Fibroblast of skin of back (primary cell): ENCODE results near the gene LRRC45.

Source experiments
- DNase-seq: peaks from one replicate; pipeline ENCODE4 v3.0.0-alpha.2; 2013

LRRC45 gene

GRCh38 chr17:82053556-82054263 is 30.6 kb downstream of the LRRC45 start:
- DNase-seq: no peak

DNA sequence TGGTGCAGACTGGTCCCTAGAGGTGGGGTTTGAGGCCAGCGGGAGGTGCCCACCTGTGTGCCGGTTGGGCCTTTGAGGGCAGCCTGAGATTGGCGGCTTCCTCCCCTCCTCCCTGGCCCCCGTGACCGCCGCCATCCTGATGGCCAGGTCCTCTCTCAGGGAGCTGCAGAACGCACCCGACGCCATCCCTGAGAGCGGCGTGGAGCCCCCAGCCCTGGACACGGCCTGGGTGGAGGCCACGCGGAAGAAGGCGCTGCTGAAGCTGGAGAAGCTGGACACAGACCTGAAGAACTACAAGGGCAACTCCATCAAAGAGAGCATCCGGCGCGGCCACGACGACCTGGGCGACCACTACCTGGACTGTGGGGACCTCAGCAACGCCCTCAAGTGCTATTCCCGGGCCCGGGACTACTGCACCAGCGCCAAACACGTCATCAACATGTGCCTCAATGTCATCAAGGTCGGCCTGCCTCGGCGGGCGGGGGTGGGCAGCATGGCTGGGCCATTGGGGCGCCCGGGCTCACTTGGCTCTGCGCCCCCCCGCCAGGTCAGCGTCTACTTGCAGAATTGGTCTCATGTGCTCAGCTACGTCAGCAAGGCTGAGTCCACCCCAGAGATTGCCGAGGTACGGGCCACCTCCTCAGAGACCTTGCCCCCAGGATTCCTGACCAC is 31.4 kb downstream of the LRRC45 start:
- DNase-seq: no peak

GRCh38 chr17:82055023-82055964 is 32.2 kb downstream of the LRRC45 start:
- DNase-seq: no peak

- DNase-seq: no peak
Observed at GRCh38 chr17:82055965-82056728, 33.0 kb downstream of the LRRC45 start.

DNA sequence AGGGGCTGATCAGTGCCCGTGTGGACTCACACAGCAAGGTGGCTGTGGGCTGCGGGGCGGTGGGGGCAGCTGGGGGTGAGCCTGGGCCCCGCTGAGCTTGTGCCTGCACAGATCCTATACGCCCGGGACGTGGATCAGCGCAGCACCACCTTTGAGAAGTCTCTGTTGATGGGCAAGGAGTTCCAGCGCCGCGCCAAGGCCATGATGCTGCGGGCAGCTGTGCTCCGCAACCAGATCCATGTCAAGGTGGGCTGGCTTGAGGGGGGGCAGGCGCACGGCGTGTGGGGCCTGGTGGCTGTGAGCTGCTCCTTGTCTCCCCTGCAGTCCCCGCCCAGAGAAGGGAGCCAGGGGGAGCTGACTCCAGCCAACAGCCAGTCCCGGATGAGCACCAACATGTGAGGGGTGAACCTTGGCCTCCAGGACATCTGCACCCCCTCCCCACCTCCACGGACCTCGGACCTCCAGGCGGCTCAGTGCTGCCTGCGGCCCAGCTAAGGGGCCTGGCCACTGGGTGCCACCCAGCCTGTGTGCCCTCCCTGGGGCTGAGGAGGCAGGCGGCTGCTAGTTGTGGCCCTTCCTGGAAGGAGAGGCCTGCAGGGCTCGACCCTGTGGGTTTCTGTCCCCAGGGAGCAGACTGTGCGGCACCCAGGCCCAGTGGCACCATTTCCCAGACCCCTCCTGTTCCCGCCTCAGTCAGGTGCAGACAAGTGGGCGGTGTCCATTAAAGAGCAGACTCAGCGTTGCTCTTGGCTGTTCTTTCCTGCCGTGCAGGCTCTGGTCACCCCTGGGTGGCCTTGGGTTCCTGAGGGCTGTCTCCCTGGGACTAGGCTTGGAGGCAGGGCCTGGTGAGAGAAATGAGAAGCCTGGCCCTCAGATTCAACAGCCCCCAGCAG is 33.9 kb downstream of the LRRC45 start:
- no peak for DNase-seq

DNA sequence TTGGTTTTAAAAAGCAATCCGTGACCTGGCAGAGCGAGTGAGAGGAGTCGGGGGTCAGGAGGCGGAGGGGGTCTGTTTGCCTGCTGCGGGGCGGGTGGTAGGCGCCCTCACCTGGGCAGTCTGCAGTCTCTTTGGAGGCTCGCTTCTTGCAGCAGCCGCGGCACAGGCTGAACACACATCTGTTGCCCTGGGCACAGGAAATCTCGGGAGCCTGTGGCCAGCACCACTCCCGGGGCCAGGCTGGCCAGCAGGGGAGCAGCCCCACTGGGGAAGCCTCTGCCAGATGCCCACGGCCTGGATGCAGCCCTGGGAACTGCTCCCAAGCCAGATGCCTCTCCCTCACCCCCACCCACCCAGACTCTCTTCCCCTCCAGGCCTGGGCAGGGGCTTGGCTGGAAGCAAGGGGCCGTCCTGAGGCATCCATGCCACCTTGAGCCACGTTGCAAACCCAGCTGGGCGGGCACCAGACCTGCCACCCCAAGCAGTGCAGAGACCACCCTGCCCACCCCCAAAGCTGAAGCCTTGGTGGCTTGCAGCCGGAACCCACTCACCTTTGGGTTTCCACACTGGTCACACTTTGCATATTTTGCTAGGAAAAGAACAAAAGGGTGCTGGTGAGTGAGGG is 35.2 kb downstream of the LRRC45 start:
- DNase-seq: no peak

- no peak for DNase-seq
Observed at GRCh38 chr17:82058855-82059249, 35.7 kb downstream of the LRRC45 start.

DNA sequence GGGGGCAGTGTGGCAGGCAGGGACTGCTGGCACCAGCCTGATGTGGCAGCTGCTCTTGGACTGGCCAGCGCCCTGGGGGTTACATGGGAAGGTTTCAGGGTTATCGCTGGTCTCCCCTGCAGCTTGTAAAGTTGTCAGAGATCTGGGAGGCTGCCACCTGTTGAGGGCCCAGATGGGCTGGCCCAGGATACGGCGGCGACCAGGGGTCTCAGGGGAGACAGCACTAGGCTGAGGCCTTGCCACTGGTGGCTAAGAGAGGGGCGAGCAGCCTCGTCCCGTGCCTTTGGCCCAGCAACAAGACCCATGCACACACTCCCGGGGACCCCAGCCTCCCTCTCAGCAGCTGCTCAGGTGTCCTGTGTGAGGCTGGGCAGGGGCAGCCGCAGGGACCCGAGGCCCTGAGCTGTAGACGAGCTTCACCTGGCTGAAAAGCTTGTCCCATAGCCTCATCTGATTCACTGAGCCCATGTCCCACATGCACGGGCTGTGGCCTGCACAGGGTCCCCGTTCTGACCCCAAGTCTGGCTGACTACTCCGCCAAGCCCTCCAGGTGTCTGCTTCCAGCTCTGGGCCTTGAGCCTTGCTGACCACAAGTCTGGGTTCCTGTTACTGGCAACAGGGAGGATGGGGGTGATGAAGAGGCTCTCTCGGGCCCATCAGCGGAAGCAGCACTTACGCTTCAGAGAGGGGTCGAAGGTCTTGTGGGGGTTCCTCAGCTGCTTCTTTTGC is 36.3 kb downstream of the LRRC45 start:
- no peak for DNase-seq

GRCh38 chr17:82060001-82060380 is 36.9 kb downstream of the LRRC45 start:
- DNase-seq: no peak

DNA sequence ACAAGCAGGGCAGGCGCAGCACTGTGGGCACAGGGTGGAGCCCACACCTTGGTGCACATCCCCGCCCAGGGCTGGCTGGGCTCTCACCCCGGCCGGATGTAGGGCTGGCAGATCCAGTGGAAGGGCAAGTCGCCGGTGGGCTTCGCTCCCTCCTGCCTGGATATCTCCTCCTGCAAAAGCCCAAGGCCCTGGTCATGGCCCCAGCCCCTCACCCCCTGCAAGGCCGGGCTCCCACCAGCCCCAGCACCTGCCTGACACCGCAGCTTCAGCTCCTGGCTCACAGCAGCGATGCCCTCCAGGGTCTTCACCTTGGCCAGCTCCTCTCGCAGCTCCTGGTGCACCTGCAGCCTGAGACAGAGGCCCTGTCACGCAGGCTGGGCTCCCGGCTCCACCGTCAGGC is 37.5 kb downstream of the LRRC45 start:
- DNase-seq: no peak

DNA sequence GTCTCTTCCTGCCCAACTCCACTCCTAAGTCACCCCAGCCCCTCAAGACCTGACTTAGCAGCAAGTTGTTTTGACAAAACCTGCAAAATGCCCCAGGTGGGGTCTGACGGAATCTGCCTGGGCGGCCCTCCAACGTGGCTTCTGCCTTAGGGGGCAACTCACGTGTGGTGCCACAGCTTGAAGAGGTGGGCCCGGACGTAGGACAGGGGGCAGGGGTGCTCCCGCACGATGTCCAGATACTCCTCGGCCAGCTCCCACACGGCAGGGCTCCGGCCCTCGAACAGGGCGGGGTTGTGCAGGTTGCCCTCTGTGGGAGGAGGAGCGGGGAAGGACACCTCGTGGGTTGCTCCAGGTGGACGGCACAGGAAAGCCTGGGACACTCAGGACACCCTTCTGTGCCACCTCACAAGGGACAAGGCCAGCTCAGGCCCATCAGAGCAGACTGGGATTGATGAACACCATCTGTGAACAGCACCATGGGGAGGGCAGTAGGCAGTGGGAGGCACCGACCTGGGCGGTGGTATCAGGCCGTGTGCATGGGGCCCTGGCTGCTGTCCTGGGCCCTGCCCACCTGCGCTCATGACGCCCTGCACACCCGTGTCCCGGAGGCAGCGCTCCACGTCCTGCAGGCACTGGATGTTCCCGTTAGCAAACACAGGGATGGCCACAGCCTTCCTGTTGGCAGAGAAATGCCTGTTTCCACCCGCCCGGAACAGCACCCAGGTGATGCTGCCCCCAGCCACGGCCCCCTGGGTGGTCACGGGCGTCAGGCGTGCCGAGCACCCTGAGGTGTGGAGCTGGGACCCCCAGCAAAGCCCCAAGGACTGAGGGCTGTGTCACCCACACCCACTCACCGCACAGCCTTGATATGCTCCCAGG is 38.2 kb downstream of the LRRC45 start:
- DNase-seq: no peak

DNA sequence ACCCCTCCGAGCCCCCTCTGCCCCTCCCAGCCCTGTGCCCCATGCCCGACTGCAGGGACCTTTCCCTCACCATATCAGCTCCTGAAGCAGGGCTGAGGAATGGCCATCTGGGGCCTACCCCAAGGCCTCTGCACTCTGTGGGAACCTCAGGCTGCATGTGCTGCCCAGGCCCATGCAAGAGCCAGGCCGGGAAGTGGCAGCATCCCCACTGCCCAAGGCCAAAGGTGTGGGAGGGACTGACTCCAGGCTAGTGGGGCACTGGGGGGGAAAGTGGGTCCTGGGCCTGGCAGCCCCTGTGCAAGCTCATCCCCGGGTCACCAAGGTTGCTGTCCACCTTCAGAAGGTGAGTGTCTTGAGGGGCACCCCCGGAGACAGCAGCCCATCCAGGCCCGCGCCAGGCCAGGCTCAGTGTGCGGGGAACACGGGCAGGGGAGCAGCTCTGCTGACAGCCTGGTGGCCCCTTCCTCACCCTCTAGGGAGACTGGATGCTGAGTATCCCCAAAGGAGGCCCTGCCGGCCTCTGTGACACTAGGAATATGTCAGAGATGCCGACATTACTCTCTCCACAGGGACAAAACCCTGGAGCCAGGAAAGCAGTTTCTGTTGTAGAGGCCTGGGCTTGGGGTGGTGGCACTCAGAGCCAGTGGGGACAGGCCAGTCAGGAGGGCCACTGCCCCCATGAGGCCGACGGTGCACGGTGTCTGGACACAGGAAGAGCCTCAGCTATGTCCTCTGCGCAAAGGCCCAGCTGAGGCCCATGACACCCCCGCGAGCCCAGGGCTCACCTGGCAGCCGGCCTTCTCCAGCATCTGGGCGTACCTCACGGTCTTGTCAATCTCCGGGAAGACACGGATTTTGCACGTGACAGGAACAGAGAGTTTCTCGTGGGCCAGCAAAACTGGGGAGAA is 39.2 kb downstream of the LRRC45 start:
- no peak for DNase-seq

DNA sequence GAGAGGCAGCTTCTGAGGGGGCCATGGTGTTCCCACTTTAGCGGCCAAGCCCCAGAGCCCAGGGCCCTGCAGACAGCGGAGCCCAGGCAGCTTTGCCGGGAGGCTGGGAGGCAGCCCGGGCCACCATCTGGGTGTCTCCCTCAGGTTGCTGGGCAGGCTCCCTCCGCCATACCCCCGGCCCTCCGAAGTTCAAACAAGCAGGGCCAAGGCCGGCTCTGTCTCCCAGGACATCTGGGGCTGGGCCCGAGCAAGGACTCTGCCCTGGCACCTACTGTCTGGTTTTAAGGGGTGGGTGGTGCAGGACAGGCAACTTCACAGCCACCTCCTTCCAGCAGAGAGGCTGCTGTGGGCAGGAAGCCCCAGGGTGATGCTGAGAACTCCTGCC is 39.9 kb downstream of the LRRC45 start:
- no peak for DNase-seq

DNA sequence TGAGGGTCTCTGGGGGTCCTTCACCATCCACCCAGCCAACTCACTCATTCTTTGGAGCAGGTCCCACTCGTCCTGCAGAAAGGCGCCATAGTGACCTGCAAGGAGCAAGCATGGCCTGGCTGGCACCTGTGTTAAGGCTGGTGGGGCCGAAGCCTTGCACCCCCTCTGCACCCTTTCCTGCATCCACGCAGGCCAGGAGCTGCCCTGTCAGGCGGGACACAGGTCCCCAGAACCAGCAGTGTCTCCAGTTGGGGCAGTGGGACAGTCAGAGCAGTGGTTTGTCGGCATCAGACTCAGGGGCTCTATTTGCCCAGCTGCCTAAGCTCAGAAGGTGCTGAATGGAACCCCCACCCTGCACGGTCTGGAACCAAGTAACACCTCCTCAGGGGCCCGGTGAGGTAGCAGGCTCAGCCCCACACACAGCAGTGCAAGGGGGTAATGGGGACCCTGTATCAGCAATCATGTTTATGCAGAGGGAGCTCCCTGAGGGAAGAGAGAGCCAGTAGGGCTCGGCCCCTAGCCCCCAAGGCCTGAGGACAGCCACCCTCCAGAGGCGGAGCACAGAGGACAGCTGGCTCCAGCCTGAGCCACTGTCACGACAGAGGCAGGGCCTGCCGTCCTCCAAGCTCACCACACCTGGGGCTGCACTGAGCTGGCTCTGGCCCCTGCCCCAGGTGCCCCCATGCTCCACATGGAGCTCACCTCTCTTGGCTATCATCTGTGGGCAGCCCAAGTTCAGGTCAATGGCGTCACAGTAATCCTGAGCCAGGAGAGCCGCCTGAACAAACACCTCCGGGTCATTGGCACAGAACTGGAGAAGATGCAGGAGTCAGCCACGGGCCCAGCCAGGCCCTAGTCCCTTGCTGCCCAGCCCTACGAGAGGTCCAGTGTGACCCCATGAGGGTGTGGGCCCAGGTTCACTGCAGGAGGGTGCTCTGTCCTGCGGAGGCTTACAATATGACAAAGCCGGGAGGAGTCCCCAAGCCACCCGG is 40.6 kb downstream of the LRRC45 start:
- DNase-seq: no peak

DNA sequence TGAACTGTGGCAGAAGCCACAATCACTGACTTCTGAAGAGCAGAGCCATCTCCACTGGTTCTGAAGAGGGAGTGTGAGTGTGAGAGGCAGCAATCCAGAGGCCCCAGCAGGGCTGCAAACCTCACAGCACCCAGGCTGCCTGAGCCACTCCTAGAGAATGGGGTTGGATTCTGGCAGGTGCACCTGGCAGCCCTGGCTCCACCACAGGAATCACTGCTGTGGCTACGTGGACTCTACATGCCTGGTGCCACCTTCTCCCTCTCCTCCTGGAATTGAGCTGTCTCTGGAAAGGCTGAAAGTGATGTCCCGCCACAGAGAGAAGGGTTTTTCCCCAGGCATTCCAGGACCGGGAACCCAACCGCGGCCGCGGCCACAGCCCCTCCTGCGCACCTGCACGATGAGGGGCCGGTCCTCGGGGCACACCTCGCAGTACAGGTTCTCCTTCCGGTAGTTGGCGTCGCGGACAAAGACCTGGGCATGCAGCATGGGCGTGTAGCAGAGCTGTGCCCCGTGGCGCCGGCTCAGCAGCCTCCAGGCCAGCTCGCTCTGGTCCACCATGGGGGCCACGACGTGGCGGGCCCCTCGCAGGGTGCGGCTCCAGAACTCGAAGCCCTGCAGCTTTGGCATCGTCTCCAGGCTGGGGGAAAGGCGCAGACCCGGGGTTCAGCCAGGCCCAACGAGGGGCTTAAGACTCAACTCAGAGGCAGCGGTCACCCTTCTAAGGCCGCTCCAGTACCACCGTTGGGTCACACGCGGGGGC is 41.5 kb downstream of the LRRC45 start:
- no peak for DNase-seq

DNA sequence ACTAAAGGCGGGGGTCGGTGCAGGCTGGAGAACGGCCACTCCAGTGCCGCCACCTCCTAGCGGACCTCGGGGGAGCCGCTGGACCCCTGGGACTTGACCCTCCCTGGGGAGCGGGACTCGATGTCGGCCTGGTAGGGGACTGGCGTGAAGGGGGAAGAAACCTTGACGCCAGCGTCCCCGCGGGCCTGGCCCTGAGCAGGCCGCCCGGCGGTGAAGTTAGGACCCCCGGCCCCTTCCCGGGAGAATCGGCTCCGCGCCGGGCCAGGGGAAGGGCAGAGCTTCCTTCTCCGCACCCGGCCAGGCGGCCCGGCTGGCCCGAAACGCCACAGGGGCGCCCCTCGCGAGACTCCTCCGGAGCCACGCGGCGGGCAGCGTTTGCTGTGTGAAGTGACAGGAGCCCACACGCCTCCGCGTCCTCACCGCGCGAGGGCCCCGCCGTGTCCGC is 42.1 kb downstream of the LRRC45 start:
- DNase-seq: peak; percentile 22
